ENCODE results near the gene PRPF19.

PRPF19 gene

GRCh38 chr11:60931917-60932316 is 25.5 kb upstream of the PRPF19 start:
- H3K36me3 Mint-ChIP-seq, result no peaks in the 10 kb centered on the region
- H3K4me1 Mint-ChIP-seq, result no peaks in the 10 kb centered on the region
- H3K27ac Mint-ChIP-seq, result no peak overlapping the region
- H3K4me3 Mint-ChIP-seq, result no peak overlapping the region
- peaks cover 3% of the 10 kb centered on the region for H3K27me3 Mint-ChIP-seq
- no peaks in the 10 kb centered on the region for H3K9me3 Mint-ChIP-seq

- no peak overlapping the region for H3K27ac Mint-ChIP-seq
These were observed 24.0 kb upstream of the PRPF19 start for GRCh38 chr11:60930394-60930793.

GRCh38 chr11:60929764-60930163 is 23.4 kb upstream of the PRPF19 start:
- H3K27me3 Mint-ChIP-seq, result peaks cover 6% of the 10 kb centered on the region
- H3K9me3 Mint-ChIP-seq, result no peaks in the 10 kb centered on the region
- H3K36me3 Mint-ChIP-seq, result no peaks in the 10 kb centered on the region
- H3K4me1 Mint-ChIP-seq, result peaks cover 5% of the 10 kb centered on the region
- H3K27ac Mint-ChIP-seq, result no peak overlapping the region
- no peak overlapping the region for H3K4me3 Mint-ChIP-seq

More at GRCh38 chr11:60930394-60930793, 24.0 kb upstream of the PRPF19 start:
- Mint-ChIP-seq H3K9me3 (no peaks in the 10 kb centered on the region), H3K36me3 (no peaks in the 10 kb centered on the region), H3K4me1 (peaks cover under 1% of the 10 kb centered on the region), H3K27me3 (peaks cover 3% of the 10 kb centered on the region), H3K4me3 (no peak overlapping the region)

GRCh38 chr11:60928563-60929001 is 22.2 kb upstream of the PRPF19 start:
- Mint-ChIP-seq H3K27ac (no peak overlapping the region), H3K36me3 (no peaks in the 10 kb centered on the region), H3K9me3 (no peaks in the 10 kb centered on the region), H3K4me1 (peaks cover 5% of the 10 kb centered on the region), H3K4me3 (no peak overlapping the region), H3K27me3 (peaks cover 6% of the 10 kb centered on the region)

- H3K27ac Mint-ChIP-seq, result peak overlapping the region; percentile 80
- H3K9me3 Mint-ChIP-seq, result no peaks in the 10 kb centered on the region
- peaks cover 4% of the 10 kb centered on the region for H3K36me3 Mint-ChIP-seq
- peaks cover 9% of the 10 kb centered on the region for H3K4me1 Mint-ChIP-seq
- peaks cover 7% of the 10 kb centered on the region for H3K27me3 Mint-ChIP-seq
- no peak overlapping the region for H3K4me3 Mint-ChIP-seq
These were observed 21.2 kb upstream of the PRPF19 start for GRCh38 chr11:60927600-60927999.

- H3K27me3 Mint-ChIP-seq, result peaks cover 7% of the 10 kb centered on the region
- H3K4me1 Mint-ChIP-seq, result peaks cover 14% of the 10 kb centered on the region
- H3K4me3 Mint-ChIP-seq, result no peak overlapping the region
- no peaks in the 10 kb centered on the region for H3K9me3 Mint-ChIP-seq
- peaks cover 8% of the 10 kb centered on the region for H3K36me3 Mint-ChIP-seq
- H3K27ac Mint-ChIP-seq, result peak overlapping the region; percentile 80
These were observed 20.7 kb upstream of the PRPF19 start for GRCh38 chr11:60927061-60927592.

- H3K9me3 Mint-ChIP-seq, result no peaks in the 10 kb centered on the region
- no peak overlapping the region for H3K4me3 Mint-ChIP-seq
- no peak overlapping the region for H3K27ac Mint-ChIP-seq
- peaks cover 14% of the 10 kb centered on the region for H3K4me1 Mint-ChIP-seq
- peaks cover 8% of the 10 kb centered on the region for H3K27me3 Mint-ChIP-seq
- H3K36me3 Mint-ChIP-seq, result peaks cover 12% of the 10 kb centered on the region
These were observed 20.1 kb upstream of the PRPF19 start for GRCh38 chr11:60926500-60926899.

GRCh38 chr11:60925868-60926267 is 19.5 kb upstream of the PRPF19 start:
- Mint-ChIP-seq H3K9me3 (no peaks in the 10 kb centered on the region), H3K27me3 (peaks cover 8% of the 10 kb centered on the region), H3K4me1 (peaks cover 14% of the 10 kb centered on the region), H3K36me3 (peaks cover 15% of the 10 kb centered on the region), H3K4me3 (no peak overlapping the region), H3K27ac (no peak overlapping the region)

- peak overlapping the region; percentile 71 for H3K4me3 Mint-ChIP-seq
- no peak overlapping the region for H3K27ac Mint-ChIP-seq
These were observed 18.8 kb upstream of the PRPF19 start for GRCh38 chr11:60924906-60925853.

GRCh38 chr11:60924110-60924905 is 17.9 kb upstream of the PRPF19 start, which contains the start of gene TMEM132A:
Gene TMEM132A, plus strand, starts transcription at chr11:60924460. Its CDS starts 174 bp downstream, at chr11:60924634.
- H3K27ac Mint-ChIP-seq, result no peak within 1 kb of the TSS
- H3K9me3 Mint-ChIP-seq, result no peaks in the 10 kb centered on the region

More at GRCh38 chr11:60924906-60925853, 18.8 kb upstream of the PRPF19 start:
- Mint-ChIP-seq H3K9me3 (no peaks in the 10 kb centered on the region), H3K4me1 (peaks cover 14% of the 10 kb centered on the region), H3K36me3 (peaks cover 21% of the 10 kb centered on the region), H3K27me3 (peaks cover 8% of the 10 kb centered on the region)

GRCh38 chr11:60923800-60924109 is 17.4 kb upstream of the PRPF19 start:
- H3K27me3 Mint-ChIP-seq, result peaks cover 4% of the 10 kb centered on the region
- H3K27ac Mint-ChIP-seq, result no peak overlapping the region
- peaks cover 26% of the 10 kb centered on the region for H3K36me3 Mint-ChIP-seq
- H3K9me3 Mint-ChIP-seq, result no peaks in the 10 kb centered on the region
- H3K4me1 Mint-ChIP-seq, result peaks cover 26% of the 10 kb centered on the region
- H3K4me3 Mint-ChIP-seq, result peak overlapping the region; percentile 52

More at GRCh38 chr11:60924110-60924905, 17.9 kb upstream of the PRPF19 start, which contains the start of gene TMEM132A:
- Mint-ChIP-seq H3K4me3 (peak within 1 kb of the TSS; percentile 71), H3K27me3 (peaks cover 4% of the 10 kb centered on the region), H3K36me3 (peaks cover 26% of the 10 kb centered on the region), H3K4me1 (peaks cover 21% of the 10 kb centered on the region)

- H3K27me3 Mint-ChIP-seq, result peaks cover 4% of the 10 kb centered on the region
- H3K9me3 Mint-ChIP-seq, result no peaks in the 10 kb centered on the region
- peak overlapping the region; percentile 52 for H3K4me3 Mint-ChIP-seq
- peaks cover 28% of the 10 kb centered on the region for H3K4me1 Mint-ChIP-seq
- H3K27ac Mint-ChIP-seq, result no peak overlapping the region
- H3K36me3 Mint-ChIP-seq, result peaks cover 26% of the 10 kb centered on the region
These were observed 16.9 kb upstream of the PRPF19 start for GRCh38 chr11:60923326-60923725.

GRCh38 chr11:60922906-60923305 is 16.5 kb upstream of the PRPF19 start:
- peaks cover 26% of the 10 kb centered on the region for H3K36me3 Mint-ChIP-seq
- no peak overlapping the region for H3K4me3 Mint-ChIP-seq
- H3K27me3 Mint-ChIP-seq, result peaks cover 4% of the 10 kb centered on the region
- H3K4me1 Mint-ChIP-seq, result peaks cover 28% of the 10 kb centered on the region
- H3K9me3 Mint-ChIP-seq, result no peaks in the 10 kb centered on the region
- no peak overlapping the region for H3K27ac Mint-ChIP-seq

- Mint-ChIP-seq H3K36me3 (peaks cover 28% of the 10 kb centered on the region), H3K27me3 (peaks cover 4% of the 10 kb centered on the region), H3K4me1 (peaks cover 33% of the 10 kb centered on the region), H3K9me3 (no peaks in the 10 kb centered on the region), H3K4me3 (no peak overlapping the region), H3K27ac (no peak overlapping the region)
These were observed 15.5 kb upstream of the PRPF19 start for GRCh38 chr11:60921777-60922335.

- H3K9me3 Mint-ChIP-seq, result no peaks in the 10 kb centered on the region
- no peak overlapping the region for H3K4me3 Mint-ChIP-seq
- peaks cover 38% of the 10 kb centered on the region for H3K4me1 Mint-ChIP-seq
- H3K36me3 Mint-ChIP-seq, result peaks cover 28% of the 10 kb centered on the region
- peaks cover 4% of the 10 kb centered on the region for H3K27me3 Mint-ChIP-seq
- no peak overlapping the region for H3K27ac Mint-ChIP-seq
These were observed 14.9 kb upstream of the PRPF19 start for GRCh38 chr11:60921259-60921658.

Measured in activated naive CD4-positive, alpha-beta T cell treated with anti-CD3 and anti-CD28 coated beads, Interleukin-2, amount 50 U/mL, for 24 hours (primary cell).